Right lobe of liver (tissue), 6 donors: ENCODE measurements around the gene ZBTB48. TPM values are rescaled to one million over a fixed set of nuclear protein-coding genes. Genes with fewer than 3 reads are reported as not detected.
A peak's percentile ranks its signal among the peaks of the same experiment; 100 is the strongest.

ENCODE experiments used
- ATAC-seq, 4 donors: fragments of 200-7000 bp; cut with Tn5 transposase; one replicate each; pipeline ENCODE4 v1.9.1; 2020; ENCODE audit warnings: mild to moderate bottlenecking in 4 of 4, moderate library complexity in 4 of 4
- DNase-seq, 3 donors: peaks; one replicate each; pipeline ENCODE4 v3.0.0-alpha.2; 2020
- H3K27ac ChIP-seq, 3 donors: fragments of 200-600 bp; one replicate each; pipeline ENCODE4 v1.8.0; 2022
- H3K27me3 ChIP-seq, 2 donors: fragments of 200-600 bp; one replicate each; pipeline ENCODE4 v1.8.0; 2022
- H3K36me3 ChIP-seq, 4 donors: fragments of 200-600 bp; sonication (generic) in 1 of 4; one replicate each; pipeline versions ENCODE4 v1.5.1 to v1.8.0; 2017 to 2022; ENCODE audit warnings: control low read depth in 1 of 4
- H3K4me1 ChIP-seq, 4 donors: fragments of 200-600 bp; sonication (generic) in 1 of 4; one replicate each; pipeline versions ENCODE4 v1.5.1 to v1.8.0; 2017 to 2022; ENCODE audit warnings: control low read depth in 1 of 4
- H3K4me3 ChIP-seq, 3 donors: fragments of 200-600 bp; one replicate each; pipeline ENCODE4 v1.8.0; 2022
- H3K9me3 ChIP-seq, 4 donors: fragments of 200-600 bp; sonication (generic) in 1 of 4; one replicate each; pipeline versions ENCODE4 v1.5.1 to v1.8.0; 2017 to 2022; ENCODE audit warnings: control low read depth in 1 of 4
- POLR2A ChIP-seq: fragments of 450-650 bp; IDR thresholded peaks from one replicate; pipeline ENCODE4 v1.6.1; 2017; ENCODE audit warnings: antibody characterized with exemption, mild to moderate bottlenecking
- WGBS: methylation state at CpG from one replicate; pipeline ENCODE4 v1.1.6; 2018; ENCODE audit warnings: low coverage, low lambda C conversion rate; ENCODE audit not compliant: insufficient coverage; ENCODE audit errors: missing lambda C conversion rate; 5-methylcytosine and 5-hydroxymethylcytosine counted together
- intact Hi-C, 2 donors: fragments of 100-400 bp; cut with DNase I; formaldehyde crosslinking; loops; one replicate each; pipeline versions ENCODE4 v1.11.2 to v1.14.1; 2022
- total RNA-seq, 6 experiments: library from RNA; depleted of rRNA in 2 of 6; stranded (reverse); fragments of >200 nt in 2 of 6; fragmentation: NEBNext Ultra II Directional in 3 of 6; extraction: Animal tissue kit (Norgen Biotek cat#: 25700) in 3 of 6; gene quantifications; one replicate each; pipeline versions ENCODE4 v1.1.0 to v1.2.4, GENCODE V29; 2016 to 2023
- TF ChIP-seq, protein P1 (sequence below), 4 donors: fragments of 200-600 bp in 3 of 4; fragments of 450-650 bp in 1 of 4; IDR thresholded peaks; one replicate each; pipeline versions ENCODE4 v1.5.1 to v1.8.0; 2016 to 2022; ENCODE audit warnings: antibody characterized with exemption in 4 of 4, mild to moderate bottlenecking in 2 of 4
- donor health status: DM: no; HTN: yes; CAD: no.
- donor health status: DM: no; HTN: no; CAD: no.
- donor health status: DM: no; HTN: no; CAD: no.
- donor health status: DM: no; HTN: yes; CAD: no.
- donor health status: DM: no; HTN: yes; CAD: no.

ZBTB48 gene
- total RNA-seq, 6 experiments from 2014 or later, result 5.9 to 43.1 (median 19.5) TPM

- Histone ChIP-seq H3K27ac (peak overlapping the region; percentile 96 to 98 (median 98)), H3K9me3 (no peaks in the 10 kb centered on the region), H3K4me1 (peaks cover 0 to 64% (median 22%) of the 10 kb centered on the region in 4 donors), H3K27me3 (no peaks in the 10 kb centered on the region), H3K4me3 (peak overlapping the region; percentile 86 to 98 (median 92)), H3K36me3 (peaks cover 0 to 39% (median 21%) of the 10 kb centered on the region in 4 donors)
- TF ChIP-seq, protein P1, sequence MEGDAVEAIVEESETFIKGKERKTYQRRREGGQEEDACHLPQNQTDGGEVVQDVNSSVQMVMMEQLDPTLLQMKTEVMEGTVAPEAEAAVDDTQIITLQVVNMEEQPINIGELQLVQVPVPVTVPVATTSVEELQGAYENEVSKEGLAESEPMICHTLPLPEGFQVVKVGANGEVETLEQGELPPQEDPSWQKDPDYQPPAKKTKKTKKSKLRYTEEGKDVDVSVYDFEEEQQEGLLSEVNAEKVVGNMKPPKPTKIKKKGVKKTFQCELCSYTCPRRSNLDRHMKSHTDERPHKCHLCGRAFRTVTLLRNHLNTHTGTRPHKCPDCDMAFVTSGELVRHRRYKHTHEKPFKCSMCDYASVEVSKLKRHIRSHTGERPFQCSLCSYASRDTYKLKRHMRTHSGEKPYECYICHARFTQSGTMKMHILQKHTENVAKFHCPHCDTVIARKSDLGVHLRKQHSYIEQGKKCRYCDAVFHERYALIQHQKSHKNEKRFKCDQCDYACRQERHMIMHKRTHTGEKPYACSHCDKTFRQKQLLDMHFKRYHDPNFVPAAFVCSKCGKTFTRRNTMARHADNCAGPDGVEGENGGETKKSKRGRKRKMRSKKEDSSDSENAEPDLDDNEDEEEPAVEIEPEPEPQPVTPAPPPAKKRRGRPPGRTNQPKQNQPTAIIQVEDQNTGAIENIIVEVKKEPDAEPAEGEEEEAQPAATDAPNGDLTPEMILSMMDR (IDR thresholded peaks at IDR 0.05), result no peak
- no peak for TF ChIP-seq POLR2A
- DNase-seq, result peak in 1 of 3 donors; percentile 57
- ATAC-seq, result no peak
- WGBS, result 6% methylated on average over 6 of the region's 10 CpGs
- intact Hi-C loops, result no loop called here
Measured at GRCh38 chr1:6600410-6601048, 20.7 kb downstream of the ZBTB48 start.

- TF ChIP-seq, protein P1 (IDR thresholded peaks at IDR 0.05), result no peak
- peak; percentile 65 for TF ChIP-seq POLR2A
- Histone ChIP-seq H3K27ac (peak overlapping the region; percentile 96 to 98 (median 98)), H3K27me3 (no peaks in the 10 kb centered on the region), H3K4me3 (peak overlapping the region; percentile 86 to 98 (median 92)), H3K9me3 (no peaks in the 10 kb centered on the region), H3K36me3 (peaks cover 0 to 32% (median 13%) of the 10 kb centered on the region in 4 donors), H3K4me1 (peaks cover 0 to 70% (median 22%) of the 10 kb centered on the region in 4 donors)
- WGBS, result 0% methylated on average over 8 of the region's 40 CpGs
- DNase-seq (peak; percentile 83 to 92 (median 89)), ATAC-seq (peak; percentile 54 to 71 (median 64))
- intact Hi-C loops, result no loop called here
Measured at GRCh38 chr1:6601049-6601922, 21.5 kb downstream of the ZBTB48 start.

DNA sequence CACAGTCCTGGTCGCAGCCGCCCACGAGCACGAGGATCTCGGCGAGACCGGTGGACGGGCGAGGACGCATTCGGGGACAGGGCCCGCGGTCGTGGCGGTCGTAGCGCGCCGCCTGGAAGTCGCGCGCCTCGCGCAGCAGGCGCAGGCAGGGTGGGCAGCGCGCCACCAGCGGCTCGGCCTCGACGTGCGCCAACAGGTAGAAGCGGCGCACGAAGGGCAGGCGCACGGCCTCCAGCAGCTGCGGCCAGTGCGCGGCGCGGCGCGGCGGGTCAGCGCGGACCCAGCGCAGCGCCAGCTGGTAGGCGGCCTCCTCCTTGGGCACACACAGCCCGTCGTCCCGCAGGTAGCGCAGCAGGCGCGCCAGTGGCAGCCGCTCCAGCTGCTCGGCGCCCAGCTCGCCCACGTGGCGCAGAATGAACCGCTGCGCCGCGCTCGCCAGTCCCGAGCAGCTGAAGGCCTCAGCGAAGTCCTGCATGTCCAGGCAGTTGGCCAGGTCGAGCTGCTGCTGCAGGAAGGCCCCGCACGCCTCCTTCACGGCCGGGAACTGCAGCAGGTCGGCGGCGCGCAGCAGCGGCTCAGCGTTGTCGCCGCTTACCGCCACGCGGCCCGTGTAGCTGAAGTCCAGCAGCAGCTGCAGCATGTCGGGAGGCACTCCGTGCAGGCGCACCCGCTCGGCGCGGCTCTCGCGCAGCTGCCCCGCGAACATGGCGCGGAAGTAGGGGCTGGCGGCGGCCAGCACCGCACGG lies 22.3 kb downstream of the ZBTB48 start:
- DNase-seq (peak; percentile 73 to 81 (median 76)), ATAC-seq (peak; percentile 0 to 21 (median 11))
- peaks cover 0 to 24% (median 8%) of the 10 kb centered on the region in 4 donors for H3K36me3 ChIP-seq
- peak overlapping the region; percentile 96 to 98 (median 98) for H3K27ac ChIP-seq
- WGBS, result 0% methylated on average over 3 of the region's 103 CpGs
- no peak for TF ChIP-seq POLR2A
- TF ChIP-seq, protein P1 (IDR thresholded peaks at IDR 0.05), result peak in 1 of 4 donors; percentile 4
- H3K27me3 ChIP-seq, result no peaks in the 10 kb centered on the region
- H3K4me1 ChIP-seq, result peaks cover 0 to 65% (median 22%) of the 10 kb centered on the region in 4 donors
- intact Hi-C loops, result no loop called here
- peak overlapping the region; percentile 86 to 98 (median 92) for H3K4me3 ChIP-seq
- no peaks in the 10 kb centered on the region for H3K9me3 ChIP-seq

GRCh38 chr1:6602669-6603237 lies 23.0 kb downstream of the ZBTB48 start, which contains the start of gene KLHL21:
KLHL21 (minus strand) TSS chr1:6602869; CDS start chr1:6602817, 52 bp downstream.
- Histone ChIP-seq H3K9me3 (no peaks in the 10 kb centered on the region), H3K4me1 (peaks cover 0 to 59% (median 19%) of the 10 kb centered on the region in 4 donors), H3K4me3 (peak within 1 kb of the TSS; percentile 86 to 98 (median 92)), H3K27ac (peak within 1 kb of the TSS; percentile 96 to 98 (median 98)), H3K36me3 (peaks cover 0 to 17% (median 5%) of the 10 kb centered on the region in 4 donors), H3K27me3 (no peaks in the 10 kb centered on the region)
- DNase-seq (peak; percentile 91 to 95 (median 93)), ATAC-seq (peak; percentile 57 to 78 (median 64))
- WGBS, result 0% methylated on average over 20 of the region's 84 CpGs
- intact Hi-C loops, result no loop called here
- TF ChIP-seq, protein P1 (IDR thresholded peaks at IDR 0.05), result no peak
- TF ChIP-seq POLR2A, result peak; percentile 92
